Right renal cortex interstitium (tissue), 3 donors: ENCODE results near the gene ERCC4. TPM values are rescaled to one million over a fixed set of nuclear protein-coding genes. Genes with fewer than 3 reads are reported as not detected.
A peak's percentile ranks its signal among the peaks of the same experiment; 100 is the strongest.

Source experiments
- DNase-seq, 3 donors: peaks; one replicate each; pipeline ENCODE4 v3.0.0-alpha.2; 2013; ENCODE audit warnings: low read depth in 3 of 3, low spot score in 2 of 3
- polyA plus RNA-seq, 3 donors: library from polyadenylated mRNA; unstranded; fragments of 120-200 nt; gene quantifications; one replicate each; pipeline ENCODE4 v1.2.1, GENCODE V29; 2013; ENCODE audit not compliant: insufficient read length in 3 of 3

Gene ERCC4
- polyA plus RNA-seq, 3 donors: 12.6 to 18.0 (median 17.8) TPM

GRCh38 chr16:13945744-13946485 lies 26.0 kb downstream of the ERCC4 start:
- DNase-seq: no peak

- no peak for DNase-seq
Measured at GRCh38 chr16:13948086-13948485, 28.1 kb downstream of the ERCC4 start.

DNA sequence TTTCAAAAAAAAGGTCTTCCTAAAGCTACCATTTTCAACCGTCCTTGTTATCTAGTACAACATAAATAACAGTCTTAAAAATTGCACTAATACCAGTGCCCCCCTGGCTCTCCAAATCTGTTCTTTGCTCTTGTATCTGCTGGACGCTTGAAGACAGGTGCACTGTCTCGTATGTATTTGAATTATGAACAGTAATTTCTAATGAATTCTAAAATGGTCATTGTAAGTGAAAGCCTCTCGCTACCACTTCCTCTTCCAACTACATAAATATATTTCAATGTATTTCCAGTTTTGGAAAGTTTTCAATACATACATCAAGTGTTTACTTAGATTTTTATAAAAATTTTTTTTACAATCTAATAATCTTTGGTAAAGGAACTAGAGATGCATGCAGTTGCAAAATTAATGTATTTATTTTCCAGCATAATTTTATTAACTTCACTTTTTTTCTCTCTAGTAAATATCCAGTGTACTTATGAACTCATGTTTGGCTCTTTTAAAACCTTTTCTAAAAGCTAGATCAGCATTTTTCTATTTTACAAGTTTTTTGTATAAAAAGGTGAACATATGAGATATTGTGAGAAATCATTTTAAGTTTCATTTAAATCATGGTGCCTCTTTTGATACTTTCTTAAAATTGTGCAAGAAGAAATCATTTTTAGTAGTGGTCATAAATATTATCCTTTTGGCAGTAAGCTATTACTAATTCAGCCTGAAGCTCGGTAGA lies 31.0 kb downstream of the ERCC4 start:
- no peak for DNase-seq

DNA sequence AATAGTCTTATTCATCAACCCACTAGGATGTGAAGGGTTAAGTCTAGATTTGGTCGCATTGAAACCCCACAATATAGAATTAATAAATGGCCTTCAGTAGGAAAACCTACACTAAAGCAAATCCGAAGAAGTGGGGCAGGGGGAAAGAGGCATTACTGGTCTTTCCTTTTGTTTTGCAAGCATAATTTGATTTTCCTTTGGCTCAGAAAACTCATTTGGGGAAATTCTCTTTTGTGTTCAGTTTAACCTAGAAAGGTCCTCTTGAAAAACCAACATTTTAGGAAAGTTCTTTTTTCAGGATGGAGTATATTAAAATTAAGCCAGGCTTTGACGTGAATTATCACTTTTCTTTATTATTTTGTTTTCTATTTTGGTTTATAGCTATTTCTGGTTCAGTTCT lies 31.7 kb downstream of the ERCC4 start:
- no peak for DNase-seq

GRCh38 chr16:13953501-13953900 lies 33.5 kb downstream of the ERCC4 start:
- DNase-seq: no peak

DNA sequence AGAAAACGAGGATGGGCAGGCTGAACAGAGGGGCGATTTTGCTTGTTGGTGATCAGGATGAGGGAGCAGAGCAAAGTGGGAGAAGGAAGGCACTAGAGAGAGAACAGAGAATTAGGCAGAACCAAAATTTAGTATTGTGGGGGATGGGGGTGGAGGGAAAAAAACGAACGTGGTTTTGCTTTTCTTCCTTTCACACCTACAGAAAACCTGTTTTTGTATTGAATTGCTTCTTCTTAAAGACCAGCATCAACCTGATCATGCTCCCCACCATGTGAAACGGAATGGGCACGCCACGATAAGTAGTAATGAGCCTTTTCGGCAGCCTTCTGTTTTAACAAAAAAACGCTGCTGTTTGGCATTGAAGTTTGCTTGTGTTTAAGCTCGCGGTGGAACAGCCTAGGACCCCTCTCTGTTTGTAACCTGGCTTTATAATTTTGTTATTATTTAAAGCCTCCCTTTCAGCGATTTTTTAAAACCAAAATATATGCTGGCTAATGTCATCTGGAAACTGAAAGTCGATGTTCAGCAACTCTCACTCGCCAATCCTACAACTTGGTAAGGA lies 36.8 kb downstream of the ERCC4 start:
- DNase-seq: no peak

- DNase-seq: peak; percentile 49 to 63 (median 52)
Measured at GRCh38 chr16:13957197-13958078, 37.5 kb downstream of the ERCC4 start.

GRCh38 chr16:13958474-13958873 lies 38.5 kb downstream of the ERCC4 start:
- DNase-seq: no peak

- no peak for DNase-seq
Measured at GRCh38 chr16:13959626-13960025, 39.7 kb downstream of the ERCC4 start.

DNA sequence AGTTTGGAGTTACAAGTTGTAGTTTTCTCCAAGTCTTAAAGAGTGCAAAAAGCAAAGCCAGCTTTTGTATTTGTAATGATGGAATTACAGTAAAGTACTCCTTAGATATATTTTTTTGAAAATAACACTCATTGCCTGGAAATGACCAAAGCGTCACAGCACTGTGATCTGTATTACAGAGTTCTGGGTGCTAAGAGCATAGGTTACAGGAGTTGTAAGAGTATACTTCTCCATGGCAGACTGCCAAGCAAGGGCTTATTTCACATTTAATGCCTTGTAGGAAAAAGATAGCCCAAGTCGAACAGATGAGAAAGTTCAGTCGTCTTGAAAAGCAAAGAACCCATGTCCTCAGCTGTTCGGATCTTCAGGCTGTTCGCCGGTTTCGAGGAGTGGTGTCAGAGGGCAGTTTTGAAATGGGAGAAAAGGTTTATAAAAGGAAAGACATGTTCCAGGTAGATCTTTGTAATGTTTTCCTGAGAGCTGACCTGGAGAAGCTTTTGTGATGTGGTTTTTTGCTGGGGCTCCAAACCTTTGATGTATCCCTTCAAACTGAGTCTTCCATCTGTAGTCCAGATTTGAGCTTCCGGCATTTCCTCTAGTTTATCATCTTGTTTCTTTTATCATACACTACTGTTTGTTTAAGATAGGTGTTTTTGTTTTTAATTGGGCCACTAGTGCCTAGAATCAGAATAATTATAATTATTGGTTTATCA lies 41.3 kb downstream of the ERCC4 start:
- DNase-seq: peak in 1 of 3 donors; percentile 56

- no peak for DNase-seq
Measured at GRCh38 chr16:13962232-13962631, 42.3 kb downstream of the ERCC4 start.

GRCh38 chr16:13968835-13969234 lies 48.9 kb downstream of the ERCC4 start:
- DNase-seq: no peak

- DNase-seq: no peak
Measured at GRCh38 chr16:13969711-13970110, 49.8 kb downstream of the ERCC4 start.

- DNase-seq: no peak
Measured at GRCh38 chr16:13970708-13971422, 50.9 kb downstream of the ERCC4 start.

GRCh38 chr16:13973321-13974023 lies 53.5 kb downstream of the ERCC4 start:
- DNase-seq: no peak

DNA sequence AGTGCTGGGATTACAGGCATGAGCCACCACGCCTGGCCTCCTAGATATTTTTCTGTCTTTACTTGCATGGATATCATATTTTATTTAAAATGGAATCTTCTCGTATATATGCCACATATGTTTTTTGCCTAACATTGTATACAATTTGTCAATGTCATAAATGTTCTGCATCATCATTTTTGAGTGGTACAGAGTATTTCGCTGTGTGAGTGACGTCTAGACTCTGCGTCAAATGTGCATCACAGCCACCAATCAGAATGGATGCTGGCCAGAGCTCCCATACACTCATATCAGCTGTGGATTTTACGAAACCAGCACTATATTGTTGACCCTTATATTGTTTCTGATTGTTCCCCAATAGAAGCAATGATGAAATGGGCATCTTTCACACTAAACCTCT lies 57.2 kb downstream of the ERCC4 start:
- DNase-seq: no peak

GRCh38 chr16:13982451-13982850 lies 62.5 kb downstream of the ERCC4 start:
- DNase-seq: no peak

DNA sequence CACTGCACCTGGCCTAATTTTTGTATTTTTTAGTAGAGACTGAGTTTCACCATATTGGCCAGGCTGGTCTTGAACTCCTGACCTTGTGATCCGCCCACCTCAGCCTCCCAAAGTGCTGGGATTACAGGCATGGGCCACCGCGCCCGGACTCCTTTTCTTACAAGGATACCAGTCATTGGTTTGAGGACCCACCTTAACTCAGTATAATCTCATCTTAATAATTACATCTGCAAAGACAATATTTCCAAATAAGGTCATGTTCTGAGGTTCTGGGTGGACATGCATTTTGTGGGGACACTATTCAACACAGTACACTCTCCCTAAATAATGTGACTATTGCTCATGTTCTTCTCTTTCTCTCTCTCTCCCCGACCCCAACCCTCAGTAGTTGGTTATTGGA lies 63.7 kb downstream of the ERCC4 start:
- DNase-seq: no peak

GRCh38 chr16:13984794-13985193 lies 64.8 kb downstream of the ERCC4 start:
- DNase-seq: no peak
